PC-3 (cell line): ENCODE data around the gene PTPRS. TPM values are rescaled to one million over a fixed set of nuclear protein-coding genes. Genes with fewer than 3 reads are reported as not detected.
A peak's percentile ranks its signal among the peaks of the same experiment; 100 is the strongest.

ENCODE experiments used
- ATAC-seq: fragments of 200-7000 bp; cut with Tn5 transposase; 2 replicates; pipeline ENCODE4 v1.9.1; 2020; ENCODE audit warnings: mild to moderate bottlenecking, moderate library complexity
- BruUV-seq: library from RNA; stranded (reverse); fragments of 400-500 nt; replicated peaks from 2 replicates; lab custom pipeline; 2021; lab: Mats Ljungman, UMichigan
- CTCF ChIA-PET: fragments of 300-600 bp; sonication (Branson Sonifier 250); formaldehyde crosslinking; loops from one replicate; lab custom pipeline; 2022; ENCODE audit warnings: antibody characterized with exemption; lab: Charles Lee
- POLR2A ChIA-PET: fragments of 300-600 bp; sonication (Branson Sonifier 250); formaldehyde crosslinking; loops from one replicate; lab custom pipeline; 2022; ENCODE audit warnings: antibody characterized with exemption; ENCODE audit not compliant: unreplicated experiment; lab: Charles Lee
- DNase-seq: peaks from one replicate; pipeline ENCODE4 v3.0.0-alpha.2; 2015
- H2AFZ ChIP-seq: fragments of 300-600 bp; sonication (generic); 2 replicates; pipeline ENCODE4 v1.6.0; 2016; ENCODE audit warnings: antibody characterized with exemption, low read length
- H3F3A ChIP-seq: fragments of 300-600 bp; sonication (generic); one replicate; pipeline ENCODE4 v1.6.0; 2017; ENCODE audit warnings: antibody characterized with exemption, low read length, control low read depth, mild to moderate bottlenecking; ENCODE audit not compliant: unreplicated experiment
- H3K27ac ChIP-seq: fragments of 300-600 bp; sonication (generic); 2 replicates; pipeline ENCODE4 v1.5.1; 2016; ENCODE audit warnings: mild to moderate bottlenecking, low read length
- H3K27me3 ChIP-seq: fragments of 300-600 bp; sonication (generic); 2 replicates; pipeline ENCODE4 v1.6.1; 2016; ENCODE audit warnings: low read length, mixed read lengths
- H3K36me3 ChIP-seq: fragments of 300-600 bp; sonication (generic); 2 replicates; pipeline ENCODE4 v1.6.1; 2016; ENCODE audit warnings: low read depth, mixed run types, low read length, mixed read lengths
- H3K4me1 ChIP-seq: fragments of 300-600 bp; sonication (generic); 2 replicates; pipeline ENCODE4 v1.5.1; 2016; ENCODE audit warnings: low read length; ENCODE audit not compliant: insufficient read depth
- H3K4me2 ChIP-seq: fragments of 300-600 bp; sonication (generic); 2 replicates; pipeline ENCODE4 v1.6.0; 2016; ENCODE audit warnings: low read length
- H3K4me3 ChIP-seq: fragments of 300-600 bp; sonication (generic); 2 replicates; pipeline ENCODE4 v1.5.1; 2016; ENCODE audit warnings: mild to moderate bottlenecking, low read length, mixed read lengths
- H3K79me2 ChIP-seq: fragments of 300-600 bp; sonication (generic); 2 replicates; pipeline ENCODE4 v1.6.1; 2017; ENCODE audit warnings: low read length, mixed read lengths
- H3K9ac ChIP-seq: fragments of 300-600 bp; sonication (generic); 2 replicates; pipeline ENCODE4 v1.6.0; 2016; ENCODE audit warnings: mild to moderate bottlenecking, low read length
- H3K9me2 ChIP-seq: fragments of 300-600 bp; sonication (generic); replicated peaks from 2 replicates; pipeline ENCODE4 v1.6.1; 2016; ENCODE audit warnings: mixed run types, low read length, mixed read lengths
- H3K9me3 ChIP-seq: fragments of 300-600 bp; sonication (generic); 2 replicates; pipeline ENCODE4 v1.6.1; 2016; ENCODE audit warnings: low read length, mixed read lengths
- H4K20me1 ChIP-seq: fragments of 300-600 bp; sonication (generic); 2 replicates; pipeline ENCODE4 v1.6.1; 2016; ENCODE audit warnings: low read length, mixed read lengths
- EZH2 ChIP-seq: fragments of 300-600 bp; sonication (generic); IDR thresholded peaks from one replicate; pipeline ENCODE4 v1.6.1; 2017; ENCODE audit warnings: antibody characterized with exemption, mild to moderate bottlenecking, low read length; ENCODE audit not compliant: unreplicated experiment
- EZH2phosphoT487 ChIP-seq: fragments of 300-600 bp; sonication (generic); IDR thresholded peaks from 2 replicates; pipeline ENCODE4 v1.6.1; 2018; ENCODE audit warnings: mild to moderate bottlenecking, antibody characterized with exemption, low read length, borderline replicate concordance
- intact Hi-C: fragments of 100-400 bp; cut with micrococcal nuclease; formaldehyde crosslinking; loops from 2 replicates; pipeline ENCODE4 v1.9.0; 2023
- total RNA-seq: library from RNA; depleted of rRNA; stranded (reverse); fragments of >200 nt; gene quantifications from 2 replicates; pipeline ENCODE4 v1.2.3, GENCODE V29; 2014; rRNA removed
- TF ChIP-seq, protein P1 (sequence below): fragments of 300-600 bp; sonication (generic); conservative IDR thresholded peaks from 2 replicates; pipeline ENCODE4 v1.5.1; 2017; ENCODE audit warnings: antibody characterized with exemption, low read depth, mild to moderate bottlenecking, low read length

Gene PTPRS
- total RNA-seq, 1 experiment from 2014 or later: 106 TPM

DNA sequence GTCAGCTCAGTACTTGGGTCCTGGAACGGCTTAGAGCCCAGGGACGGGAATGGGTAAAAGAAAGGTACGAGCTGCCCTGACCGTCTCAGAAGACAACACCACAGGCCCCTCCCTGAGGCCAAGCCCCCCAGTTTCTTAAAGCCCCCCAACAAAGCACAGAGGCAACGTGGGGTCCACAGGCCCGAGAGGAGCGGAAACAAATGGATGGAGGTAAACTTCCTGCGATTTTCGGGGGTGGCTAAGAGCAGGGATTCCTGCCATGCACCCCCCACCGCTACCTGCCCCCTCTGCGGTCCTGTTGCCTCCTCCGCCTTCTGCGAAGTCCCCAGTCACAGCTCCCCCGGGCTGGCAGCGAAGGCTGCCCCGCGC is 48.2 kb downstream of the PTPRS start:
- Histone ChIP-seq H3K79me2 (peaks cover 8% of the 10 kb centered on the region), H3K9ac (no peak overlapping the region), H3K36me3 (no peaks in the 10 kb centered on the region), H3K4me1 (peaks cover 15% of the 10 kb centered on the region), H3K9me3 (no peaks in the 10 kb centered on the region), H3K9me2 (no peaks in the 10 kb centered on the region), H3K27ac (no peak overlapping the region), H3K27me3 (no peaks in the 10 kb centered on the region), H3K4me2 (peak overlapping the region; percentile 82), H4K20me1 (0 out of 2 replicates have a peak, but pooled peaks cover 10% of the 10 kb centered on the region), H2AFZ (no peak overlapping the region), H3F3A (no peaks in the 10 kb centered on the region), H3K4me3 (peak overlapping the region; percentile 85)
- TSS peak; percentile 61 for BruUV-seq
- no peak for DNase-seq
- intact Hi-C loops: no loop called here
- TF ChIP-seq EZH2: no peak
- TF ChIP-seq, protein P1, sequence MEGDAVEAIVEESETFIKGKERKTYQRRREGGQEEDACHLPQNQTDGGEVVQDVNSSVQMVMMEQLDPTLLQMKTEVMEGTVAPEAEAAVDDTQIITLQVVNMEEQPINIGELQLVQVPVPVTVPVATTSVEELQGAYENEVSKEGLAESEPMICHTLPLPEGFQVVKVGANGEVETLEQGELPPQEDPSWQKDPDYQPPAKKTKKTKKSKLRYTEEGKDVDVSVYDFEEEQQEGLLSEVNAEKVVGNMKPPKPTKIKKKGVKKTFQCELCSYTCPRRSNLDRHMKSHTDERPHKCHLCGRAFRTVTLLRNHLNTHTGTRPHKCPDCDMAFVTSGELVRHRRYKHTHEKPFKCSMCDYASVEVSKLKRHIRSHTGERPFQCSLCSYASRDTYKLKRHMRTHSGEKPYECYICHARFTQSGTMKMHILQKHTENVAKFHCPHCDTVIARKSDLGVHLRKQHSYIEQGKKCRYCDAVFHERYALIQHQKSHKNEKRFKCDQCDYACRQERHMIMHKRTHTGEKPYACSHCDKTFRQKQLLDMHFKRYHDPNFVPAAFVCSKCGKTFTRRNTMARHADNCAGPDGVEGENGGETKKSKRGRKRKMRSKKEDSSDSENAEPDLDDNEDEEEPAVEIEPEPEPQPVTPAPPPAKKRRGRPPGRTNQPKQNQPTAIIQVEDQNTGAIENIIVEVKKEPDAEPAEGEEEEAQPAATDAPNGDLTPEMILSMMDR: no peak
- TF ChIP-seq EZH2phosphoT487: no peak
- POLR2A ChIA-PET: interaction anchor here (0.6 kb wide), 2 partner anchors 102 to 124 kb away, joined by 6 to 13 read pairs; no protein-coding TSS in a partner anchor
- CTCF ChIA-PET: no interaction called here
- ATAC-seq: no peak; the same call in 1 of the 2 replicates

DNA sequence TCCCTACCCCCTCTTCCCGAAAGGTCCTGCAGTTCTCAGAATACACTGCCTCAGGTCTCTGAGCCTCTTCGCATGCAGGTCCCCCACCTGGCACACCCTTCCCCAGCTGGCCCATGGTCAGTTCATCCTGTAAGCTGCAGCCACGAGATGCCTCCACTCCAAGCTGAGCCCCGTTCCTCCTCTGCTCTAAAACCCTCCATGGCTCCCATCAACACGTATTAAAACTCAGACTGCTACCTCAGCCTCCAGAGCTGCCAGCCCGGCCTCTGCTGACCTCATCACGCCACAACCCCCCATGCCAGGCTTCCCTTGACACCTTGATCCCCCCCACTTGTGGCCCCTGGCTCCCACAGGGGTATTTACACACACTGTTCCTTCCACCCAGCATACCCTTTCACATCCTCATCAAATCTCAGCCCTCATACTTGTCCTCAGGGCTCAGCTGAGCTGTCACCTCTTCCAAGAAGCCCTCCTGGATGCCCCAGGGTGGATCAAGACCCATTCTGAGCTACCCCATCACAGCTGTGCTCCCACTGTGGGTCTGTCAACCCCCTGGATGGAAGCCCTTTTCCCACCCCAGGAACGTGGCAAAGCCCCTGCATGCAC is 48.9 kb downstream of the PTPRS start:
- no peak for TF ChIP-seq EZH2phosphoT487
- TF ChIP-seq EZH2: no peak
- TF ChIP-seq, protein P1: no peak
- H3K36me3 ChIP-seq: no peaks in the 10 kb centered on the region
- H3K9me2 ChIP-seq: no peaks in the 10 kb centered on the region
- H3K9me3 ChIP-seq: no peaks in the 10 kb centered on the region
- H3K4me3 ChIP-seq: peak overlapping the region; percentile 85; the same call in 1 of the 2 replicates
- ATAC-seq (no peak), DNase-seq (no peak)
- peaks cover 13% of the 10 kb centered on the region; the same call in 1 of the 2 replicates for H4K20me1 ChIP-seq
- H3F3A ChIP-seq: no peaks in the 10 kb centered on the region
- ChIA-PET POLR2A (no interaction called here), CTCF (no interaction called here)
- BruUV-seq: no TSS peak
- no peak overlapping the region for H2AFZ ChIP-seq
- no peak overlapping the region for H3K9ac ChIP-seq
- no peak overlapping the region for H3K27ac ChIP-seq
- H3K79me2 ChIP-seq: peaks cover 8% of the 10 kb centered on the region
- H3K4me1 ChIP-seq: peaks cover 22% of the 10 kb centered on the region
- H3K4me2 ChIP-seq: peak overlapping the region; percentile 82; the same call in 1 of the 2 replicates
- H3K27me3 ChIP-seq: no peaks in the 10 kb centered on the region
- intact Hi-C loops: no loop called here

Other genes starting within 250 kb of the PTPRS start
- gene ZNRF4, start 114.6 kb upstream of the PTPRS start, total RNA-seq: not detected in 2 replicates
- 0.58 and 0.69 TPM in 2 replicates for gene TINCR, start 227.1 kb upstream of the PTPRS start, total RNA-seq